ENCODE measurements around the gene RFX8.

Gene RFX8

GRCh38 chr2:101416609-101417008 lies 58.3 kb downstream of the RFX8 start:
- ChIA-PET POLR2A (no interaction called here), CTCF (no interaction called here)
- TF ChIP-seq TARDBP (IDR thresholded peaks at IDR 0.05) (no peak), LEF1 (IDR thresholded peaks at IDR 0.05; ENCODE audit: borderline replicate concordance) (no peak), BHLHE40 (IDR thresholded peaks at IDR 0.05; ENCODE audit: borderline replicate concordance) (no peak), FOXM1 (IDR thresholded peaks at IDR 0.05; ENCODE audit: borderline replicate concordance) (no peak), FOXK2 (IDR thresholded peaks at IDR 0.05) (no peak), ARNT (IDR thresholded peaks at IDR 0.05) (no peak), HDGF (IDR thresholded peaks at IDR 0.05; ENCODE audit: borderline replicate concordance) (no peak), FOXA1 (IDR thresholded peaks at IDR 0.05) (no peak), NFRKB (IDR thresholded peaks at IDR 0.05) (no peak), ELF4 (IDR thresholded peaks at IDR 0.05) (no peak), L3MBTL2 (conservative IDR thresholded peaks at IDR 0.05) (no peak), SP1 (IDR thresholded peaks at IDR 0.05) (no peak), ZNF384 (IDR thresholded peaks at IDR 0.05) (no peak), PKNOX1 (IDR thresholded peaks at IDR 0.05) (no peak)
- DNase-seq (ENCODE audit: extremely low spot score): no peak

- TF ChIP-seq FOXK2 (IDR thresholded peaks at IDR 0.05): no peak
- TF ChIP-seq FOXA1 (IDR thresholded peaks at IDR 0.05): no peak
- TF ChIP-seq NFRKB (IDR thresholded peaks at IDR 0.05): no peak
- TF ChIP-seq HDGF (IDR thresholded peaks at IDR 0.05; ENCODE audit: borderline replicate concordance): no peak
- no peak for TF ChIP-seq CTBP1 (IDR thresholded peaks at IDR 0.05; ENCODE audit: borderline replicate concordance)
- TF ChIP-seq ZNF384 (IDR thresholded peaks at IDR 0.05): no peak
- no peak for TF ChIP-seq SP1 (IDR thresholded peaks at IDR 0.05)
- TF ChIP-seq PKNOX1 (IDR thresholded peaks at IDR 0.05): no peak
- no peak for TF ChIP-seq BHLHE40 (IDR thresholded peaks at IDR 0.05; ENCODE audit: borderline replicate concordance)
- TF ChIP-seq SUZ12 (IDR thresholded peaks at IDR 0.05): no peak
- no peak for TF ChIP-seq ARNT (IDR thresholded peaks at IDR 0.05)
- TF ChIP-seq TARDBP (IDR thresholded peaks at IDR 0.05): no peak
- no peak for TF ChIP-seq L3MBTL2 (conservative IDR thresholded peaks at IDR 0.05)
- no peak for TF ChIP-seq LEF1 (IDR thresholded peaks at IDR 0.05; ENCODE audit: borderline replicate concordance)
- TF ChIP-seq ELF4 (IDR thresholded peaks at IDR 0.05): no peak
- CTCF ChIA-PET: no interaction called here
- DNase-seq (ENCODE audit: extremely low spot score): no peak
- POLR2A ChIA-PET: no interaction called here
Observed at GRCh38 chr2:101415884-101416283, 59.0 kb downstream of the RFX8 start.

- ChIA-PET POLR2A (no interaction called here), CTCF (no interaction called here)
- no peak for DNase-seq (ENCODE audit: extremely low spot score)
- TF ChIP-seq ZNF384 (IDR thresholded peaks at IDR 0.05) (no peak), LEF1 (IDR thresholded peaks at IDR 0.05; ENCODE audit: borderline replicate concordance) (no peak), FOXM1 (IDR thresholded peaks at IDR 0.05; ENCODE audit: borderline replicate concordance) (no peak), HDGF (IDR thresholded peaks at IDR 0.05; ENCODE audit: borderline replicate concordance) (no peak), SUZ12 (IDR thresholded peaks at IDR 0.05) (no peak), FOXA1 (IDR thresholded peaks at IDR 0.05) (no peak), BHLHE40 (IDR thresholded peaks at IDR 0.05; ENCODE audit: borderline replicate concordance) (no peak), SP1 (IDR thresholded peaks at IDR 0.05) (no peak), CTBP1 (IDR thresholded peaks at IDR 0.05; ENCODE audit: borderline replicate concordance) (no peak), PKNOX1 (IDR thresholded peaks at IDR 0.05) (no peak), TARDBP (IDR thresholded peaks at IDR 0.05) (no peak)
Observed at GRCh38 chr2:101415220-101415619, 59.7 kb downstream of the RFX8 start.

- DNase-seq (ENCODE audit: extremely low spot score): no peak
- ChIA-PET CTCF (interaction anchor here (0.8 kb wide), 1 partner anchor 71 kb away, joined by 3 read pairs; no protein-coding TSS in a partner anchor), POLR2A (no interaction called here)
- TF ChIP-seq PKNOX1 (IDR thresholded peaks at IDR 0.05) (no peak), HDGF (IDR thresholded peaks at IDR 0.05; ENCODE audit: borderline replicate concordance) (no peak), LEF1 (IDR thresholded peaks at IDR 0.05; ENCODE audit: borderline replicate concordance) (no peak), FOXK2 (IDR thresholded peaks at IDR 0.05) (no peak), BHLHE40 (IDR thresholded peaks at IDR 0.05; ENCODE audit: borderline replicate concordance) (no peak), L3MBTL2 (conservative IDR thresholded peaks at IDR 0.05) (no peak), TARDBP (IDR thresholded peaks at IDR 0.05) (no peak), ELF4 (IDR thresholded peaks at IDR 0.05) (no peak)
Observed at GRCh38 chr2:101412092-101412694, 62.7 kb downstream of the RFX8 start.

- ChIA-PET CTCF (interaction anchor here (0.6 to 1.5 kb wide), 2 partner anchors 8 to 1292 kb away, joined by 3 read pairs; no protein-coding TSS in a partner anchor), POLR2A (no interaction called here)
- no peak for TF ChIP-seq SUZ12 (IDR thresholded peaks at IDR 0.05)
- no peak for TF ChIP-seq ELF4 (IDR thresholded peaks at IDR 0.05)
- TF ChIP-seq ZNF384 (IDR thresholded peaks at IDR 0.05): no peak
- TF ChIP-seq L3MBTL2 (conservative IDR thresholded peaks at IDR 0.05): no peak
- TF ChIP-seq BHLHE40 (IDR thresholded peaks at IDR 0.05; ENCODE audit: borderline replicate concordance): no peak
- no peak for TF ChIP-seq CTBP1 (IDR thresholded peaks at IDR 0.05; ENCODE audit: borderline replicate concordance)
- TF ChIP-seq FOXM1 (IDR thresholded peaks at IDR 0.05; ENCODE audit: borderline replicate concordance): no peak
- TF ChIP-seq HDGF (IDR thresholded peaks at IDR 0.05; ENCODE audit: borderline replicate concordance): no peak
- TF ChIP-seq NFRKB (IDR thresholded peaks at IDR 0.05): no peak
- no peak for TF ChIP-seq LEF1 (IDR thresholded peaks at IDR 0.05; ENCODE audit: borderline replicate concordance)
- TF ChIP-seq ARNT (IDR thresholded peaks at IDR 0.05): no peak
- no peak for TF ChIP-seq FOXA1 (IDR thresholded peaks at IDR 0.05)
- TF ChIP-seq FOXK2 (IDR thresholded peaks at IDR 0.05): no peak
Observed at GRCh38 chr2:101410746-101411145, 64.2 kb downstream of the RFX8 start.

More at GRCh38 chr2:101410746-101411145, 64.2 kb downstream of the RFX8 start:
- no peak for DNase-seq (ENCODE audit: extremely low spot score)
